ENCODE data around the gene HPCAL1.

DNA sequence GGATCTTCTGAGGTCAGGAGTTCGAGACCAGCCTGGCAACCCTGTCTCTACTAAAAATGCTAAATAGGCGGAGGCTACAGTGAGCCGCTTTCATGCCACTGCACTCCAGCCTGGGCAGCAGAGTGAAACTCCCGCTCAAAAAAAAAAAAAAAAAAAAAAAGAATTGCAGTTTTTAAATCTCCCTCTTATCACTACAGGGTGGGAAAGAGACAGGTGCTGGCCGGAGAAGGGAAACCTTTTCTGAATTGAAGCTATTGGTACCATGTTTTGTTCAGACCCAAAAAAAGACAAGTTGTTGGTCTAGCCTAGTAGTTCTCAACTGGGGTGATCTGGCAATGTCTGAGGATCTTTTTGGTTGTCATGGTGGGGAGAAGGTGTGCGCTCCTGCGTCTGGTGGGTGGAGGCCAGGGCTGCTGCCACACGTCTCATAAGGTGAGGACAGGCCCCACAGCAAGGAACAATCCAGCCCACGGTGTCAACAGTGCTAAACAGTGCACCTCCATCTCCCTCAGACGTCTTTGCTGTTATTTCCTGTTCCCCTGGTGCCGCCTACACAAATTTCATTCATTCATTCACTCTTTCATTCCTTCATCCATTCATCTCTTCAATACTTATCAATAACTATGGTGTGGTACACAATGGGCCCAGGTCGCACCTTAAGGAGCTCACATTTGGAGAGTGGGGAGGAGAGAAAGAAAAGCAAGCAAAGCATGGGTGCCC lies 174.2 kb downstream of the HPCAL1 start:
- no peak for TF ChIP-seq CTCF (IDR thresholded peaks at IDR 0.05)
- no peak for TF ChIP-seq POLR2A (IDR thresholded peaks at IDR 0.05)
